HK-2 (cell line): ENCODE results near the gene FRMD4A.
"Not testable (repeated sequence)": the region's sequence is repeated elsewhere in the genome, so short reads cannot be mapped to it uniquely, and the experiment has no call there.

Source experiments
- DNase-seq: peaks from one replicate; pipeline ENCODE4 v3.0.0-alpha.2; 2018; ENCODE audit not compliant: unreplicated experiment

FRMD4A gene

GRCh38 chr10:13984647-13985155 is 346.0 kb downstream of the FRMD4A start:
- DNase-seq = no peak

DNA sequence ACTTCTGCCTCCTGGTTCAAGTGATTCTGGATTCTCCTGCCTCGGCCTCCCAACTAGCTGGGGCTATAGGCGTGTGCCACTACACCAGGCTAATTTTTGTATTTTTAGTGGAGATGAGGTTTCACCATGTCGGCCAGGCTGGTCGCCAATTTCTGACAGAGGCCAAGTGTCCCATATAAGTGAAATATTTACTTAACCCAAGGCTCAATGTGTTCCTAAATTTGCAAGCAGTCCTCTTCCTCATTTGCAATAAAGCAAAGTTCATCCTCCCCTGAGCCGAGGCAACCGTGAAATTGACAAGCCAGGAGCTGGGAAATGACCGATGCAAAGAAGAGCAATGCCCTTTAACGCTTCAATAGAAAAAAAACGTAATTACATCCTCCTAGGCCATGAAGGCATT is 347.7 kb downstream of the FRMD4A start:
- DNase-seq = no peak

DNA sequence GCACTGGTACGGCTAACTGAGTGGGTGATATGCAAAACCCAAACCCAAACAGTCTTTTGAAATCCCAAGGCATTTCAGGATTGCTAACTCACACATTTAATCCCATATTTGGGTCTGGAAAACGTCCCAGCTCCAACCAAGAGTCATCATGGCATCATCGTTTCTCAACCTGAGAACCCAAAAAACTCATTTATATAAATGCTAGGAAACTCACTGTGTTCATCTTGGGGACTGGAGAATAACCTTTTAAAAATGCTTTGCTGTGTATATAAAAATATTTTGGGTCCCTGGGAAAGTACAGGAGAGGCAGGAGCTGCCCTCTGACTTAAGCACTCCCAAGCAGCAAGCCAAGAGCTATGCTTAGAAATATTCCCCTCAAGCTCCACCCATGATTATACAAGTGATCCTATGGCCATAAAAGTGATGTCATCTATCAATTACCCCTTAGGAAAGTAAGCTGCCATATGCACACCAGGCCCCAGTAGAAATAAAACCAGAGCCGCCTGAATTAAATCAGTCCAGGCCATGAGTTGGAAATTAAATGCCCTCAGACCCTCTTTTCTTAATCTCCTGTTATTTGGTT is 352.1 kb downstream of the FRMD4A start:
- DNase-seq = no peak

GRCh38 chr10:13977861-13978532 is 352.7 kb downstream of the FRMD4A start:
- no peak for DNase-seq

DNA sequence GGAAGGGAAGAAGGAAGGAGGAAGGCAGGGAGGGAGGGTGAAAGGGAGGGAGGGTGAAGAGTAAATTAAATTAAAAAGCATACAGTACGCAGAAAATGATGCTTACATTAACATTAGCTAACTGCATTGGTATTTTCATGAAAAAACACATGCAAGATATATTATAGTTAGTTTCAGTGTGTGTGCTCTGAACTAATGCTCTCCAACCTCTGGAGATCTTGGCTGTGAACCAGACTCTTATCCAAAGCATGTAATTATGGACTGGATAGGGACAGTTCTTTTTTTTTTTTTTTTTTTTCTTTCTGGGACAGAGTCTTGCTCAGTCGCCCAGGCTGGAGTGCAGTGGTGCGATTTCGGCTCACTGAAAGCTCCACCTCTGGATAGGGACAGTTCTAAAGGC is 357.0 kb downstream of the FRMD4A start:
- DNase-seq = no peak

DNA sequence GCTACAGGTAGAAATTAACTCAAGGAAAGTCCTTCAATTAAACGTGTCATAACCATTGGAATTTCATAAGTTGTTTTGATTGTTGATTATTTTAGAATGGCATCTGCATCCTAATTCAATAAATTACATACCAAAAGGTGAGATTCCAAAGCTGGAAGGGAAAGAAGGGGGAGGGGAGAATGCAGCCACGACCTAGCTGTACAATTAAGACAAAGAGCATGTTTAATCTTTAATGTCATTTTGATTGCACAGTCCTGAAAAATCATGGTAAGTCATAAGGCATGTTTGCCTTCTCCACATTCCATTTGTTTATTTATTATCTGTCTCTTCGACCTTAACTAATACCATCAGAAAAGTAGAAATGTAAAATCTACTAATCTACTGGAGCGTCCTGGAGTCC is 358.1 kb downstream of the FRMD4A start:
- no peak for DNase-seq

- no peak for DNase-seq
Observed at GRCh38 chr10:13971601-13972475, 358.9 kb downstream of the FRMD4A start.

GRCh38 chr10:13970957-13971353 is 359.8 kb downstream of the FRMD4A start:
- DNase-seq = no peak

- DNase-seq = no peak
Observed at GRCh38 chr10:13970236-13970956, 360.3 kb downstream of the FRMD4A start.

GRCh38 chr10:13969792-13970140 is 361.0 kb downstream of the FRMD4A start:
- no peak for DNase-seq

DNA sequence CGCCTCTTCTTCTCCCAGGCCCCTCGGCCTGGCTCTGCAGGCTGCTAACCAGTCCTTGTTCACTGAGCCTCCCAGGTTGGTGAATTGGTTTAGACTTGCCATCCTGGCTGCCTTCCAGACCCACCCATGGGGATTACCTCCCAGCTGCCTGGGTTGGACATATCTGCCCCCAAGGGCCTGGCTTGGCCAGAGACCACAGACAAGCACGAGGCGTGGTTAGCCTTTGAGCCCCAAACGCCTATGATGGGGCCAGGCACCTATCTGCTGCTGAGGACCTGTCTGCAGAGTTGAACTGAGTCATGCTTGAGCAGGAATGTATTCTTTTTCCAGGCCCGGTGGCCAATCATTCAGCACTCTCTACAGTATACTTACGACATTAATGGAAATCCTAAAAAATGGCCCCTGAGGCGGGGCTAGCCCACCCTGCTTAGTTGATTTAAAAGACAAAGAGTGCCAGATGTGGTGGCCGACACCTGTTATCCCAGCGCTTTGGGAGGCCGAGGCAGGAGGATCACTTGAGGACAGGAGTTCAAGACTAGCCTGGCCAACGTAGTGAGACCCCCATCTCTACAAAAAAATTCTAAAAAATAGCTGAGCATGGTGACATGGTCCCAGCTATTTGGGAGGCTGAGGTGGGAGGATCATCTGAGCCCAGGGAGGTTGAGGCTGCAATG is 361.5 kb downstream of the FRMD4A start:
- no peak for DNase-seq

DNA sequence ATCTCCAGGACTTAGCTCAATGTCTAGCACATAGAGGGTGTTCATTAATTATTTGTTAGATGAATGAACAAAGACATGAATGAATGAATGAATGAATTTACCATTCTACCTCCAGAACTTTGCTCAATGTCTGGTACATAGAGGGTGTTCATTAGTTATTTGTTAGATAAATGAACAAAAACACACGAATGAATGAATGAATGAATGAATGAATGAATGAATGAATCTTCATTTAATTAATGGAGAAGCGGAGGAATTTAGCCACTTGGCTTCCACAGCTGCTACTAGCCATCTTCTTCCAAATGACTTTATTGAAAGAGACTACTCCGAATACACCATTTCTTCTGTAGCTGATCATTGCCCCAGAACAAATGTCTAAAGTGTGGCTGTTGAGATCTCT is 368.9 kb downstream of the FRMD4A start:
- no peak for DNase-seq

DNA sequence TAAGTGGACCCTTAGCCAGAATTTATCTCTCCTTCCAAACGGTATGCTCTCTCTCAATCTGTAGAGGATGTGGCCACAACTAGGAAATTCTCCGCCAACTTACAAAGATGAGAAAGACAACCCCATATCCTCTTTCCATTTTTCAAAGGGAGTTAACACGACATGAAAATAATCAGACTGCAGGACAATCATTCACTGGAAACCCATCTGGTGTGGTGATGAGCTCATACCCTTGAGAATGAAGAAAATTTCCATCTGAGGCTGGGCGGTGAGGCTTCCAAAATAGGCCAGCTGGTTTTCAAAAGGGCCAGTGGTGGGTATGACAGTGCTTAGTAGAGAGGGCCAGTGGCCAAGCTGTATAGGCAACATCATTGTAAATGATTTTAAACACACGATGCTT is 369.6 kb downstream of the FRMD4A start:
- DNase-seq = peak; percentile 65

- DNase-seq = peak; percentile 2
Observed at GRCh38 chr10:13960603-13961002, 370.1 kb downstream of the FRMD4A start.

GRCh38 chr10:13959443-13960359 is 371.0 kb downstream of the FRMD4A start:
- DNase-seq = no peak

DNA sequence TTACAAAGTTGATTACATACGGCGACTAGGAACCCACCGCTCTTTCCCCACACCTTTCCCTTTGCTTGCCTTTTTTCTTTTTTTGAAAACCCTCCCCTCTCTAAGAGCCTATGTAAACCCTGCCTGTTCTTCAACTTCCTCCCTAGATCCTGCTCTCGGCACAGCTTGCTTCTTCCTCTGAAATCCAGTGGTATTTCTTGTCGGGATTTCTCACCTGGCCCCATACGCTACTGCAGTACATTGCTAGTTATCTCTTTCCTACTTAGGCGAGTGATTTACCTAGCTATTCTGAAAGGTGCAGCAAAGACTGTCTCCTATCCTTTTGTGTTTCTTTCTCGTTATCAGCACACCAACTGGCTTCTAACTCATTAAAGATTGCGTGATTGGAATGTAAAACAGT is 372.9 kb downstream of the FRMD4A start:
- no peak for DNase-seq

DNA sequence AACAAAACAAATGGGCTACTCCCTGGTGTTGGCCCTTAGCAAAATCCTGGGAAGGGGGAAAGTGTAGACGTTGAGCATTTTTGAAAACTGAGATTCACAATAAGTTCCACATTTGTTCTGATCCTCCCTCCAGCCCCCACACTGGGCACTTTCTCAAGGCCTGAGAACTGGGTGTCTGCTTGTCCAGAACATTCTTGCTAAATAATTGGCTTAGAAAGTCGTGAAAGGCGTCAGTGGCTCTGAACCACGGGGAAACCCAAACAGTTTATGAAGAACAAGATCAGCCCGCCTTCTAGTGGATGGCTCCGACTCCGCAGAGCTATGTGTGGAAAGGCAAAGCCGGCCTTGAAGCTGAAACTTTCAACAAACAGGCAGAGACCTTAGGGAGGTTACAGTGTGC is 373.9 kb downstream of the FRMD4A start:
- DNase-seq = no peak

DNA sequence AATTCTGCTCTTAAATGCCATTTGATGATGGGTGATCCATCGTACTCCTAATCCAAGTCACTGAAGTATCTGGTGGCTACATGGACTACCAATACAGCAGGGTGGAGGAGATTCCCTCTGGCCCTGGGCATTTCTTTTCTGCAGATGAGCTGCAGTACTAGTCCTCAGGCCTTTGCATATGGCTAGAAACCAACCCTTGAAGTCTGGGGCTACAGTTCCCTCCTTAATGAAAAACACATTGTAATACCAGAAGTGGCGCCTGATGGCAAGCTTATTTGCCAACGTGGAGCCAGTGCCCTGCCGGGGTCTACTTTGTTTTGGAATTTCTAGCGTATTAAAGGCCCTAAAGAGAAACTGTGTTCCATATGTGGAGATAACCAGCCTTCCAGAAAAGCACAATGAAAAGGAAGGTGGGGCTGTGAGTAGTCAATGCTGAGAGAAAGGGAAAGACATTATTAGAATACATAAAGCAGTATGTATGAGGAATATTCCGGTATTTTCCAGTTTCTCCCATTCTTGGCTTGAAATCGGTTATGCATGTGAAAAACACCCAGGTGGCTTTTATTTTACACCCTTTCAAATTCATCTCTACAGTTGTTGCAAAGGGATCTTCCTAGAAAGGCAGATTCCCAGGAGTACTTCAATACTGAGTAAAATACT is 375.2 kb downstream of the FRMD4A start:
- DNase-seq = no peak

GRCh38 chr10:13954195-13954594 is 376.5 kb downstream of the FRMD4A start:
- not testable (repeated sequence) for DNase-seq

GRCh38 chr10:13953371-13953770 is 377.4 kb downstream of the FRMD4A start:
- no peak for DNase-seq
